Parathyroid adenoma (tissue), 2 donors: ENCODE data around the gene FOXR1.

Source experiments
- H2AFZ ChIP-seq: fragments of 300-600 bp; sonication (generic); one replicate; pipeline ENCODE4 v1.7.0; 2017; ENCODE audit warnings: antibody characterized with exemption, mild to moderate bottlenecking
- H3K27ac ChIP-seq: fragments of 300-600 bp; sonication (generic); one replicate; pipeline ENCODE4 v1.7.0; 2017
- H3K27me3 ChIP-seq: fragments of 300-600 bp; sonication (generic); one replicate; pipeline ENCODE4 v1.7.0; 2017; ENCODE audit warnings: low read length; ENCODE audit not compliant: control insufficient read depth, insufficient read depth
- H3K36me3 ChIP-seq: fragments of 300-600 bp; sonication (generic); one replicate; pipeline ENCODE4 v1.7.0; 2017; ENCODE audit warnings: low read length; ENCODE audit not compliant: control insufficient read depth, insufficient read depth
- H3K4me1 ChIP-seq: fragments of 300-600 bp; sonication (generic); one replicate; pipeline ENCODE4 v1.7.0; 2017; ENCODE audit warnings: control low read depth
- H3K4me2 ChIP-seq: fragments of 300-600 bp; sonication (generic); one replicate; pipeline ENCODE4 v1.7.0; 2017; ENCODE audit warnings: low read length
- H3K4me3 ChIP-seq: fragments of 300-600 bp; sonication (generic); one replicate; pipeline ENCODE4 v1.7.0; 2017; ENCODE audit warnings: low read depth, low read length
- H3K79me2 ChIP-seq: fragments of 300-600 bp; sonication (generic); one replicate; pipeline ENCODE4 v1.7.0; 2017; ENCODE audit warnings: control low read depth
- H3K9ac ChIP-seq: fragments of 300-600 bp; sonication (generic); one replicate; pipeline ENCODE4 v1.7.0; 2017; ENCODE audit warnings: mild to moderate bottlenecking
- H3K9me3 ChIP-seq: fragments of 300-600 bp; sonication (generic); one replicate; pipeline ENCODE4 v1.7.0; 2017; ENCODE audit warnings: low read length; ENCODE audit not compliant: control insufficient read depth
- CTCF ChIP-seq: fragments of 300-600 bp; sonication (generic); IDR thresholded peaks from one replicate; pipeline ENCODE4 v1.7.0; 2017; ENCODE audit warnings: antibody characterized with exemption, mild to moderate bottlenecking
- donor health status: primary hyperparathyroidism.

The FOXR1 gene

GRCh38 chr11:118924591-118925585 is 46.7 kb upstream of the FOXR1 start:
- Histone ChIP-seq H3K27ac (peak overlapping the region; percentile 44), H3K36me3 (no peaks in the 10 kb centered on the region), H3K4me3 (peak overlapping the region; percentile 73), H3K27me3 (no peaks in the 10 kb centered on the region), H3K4me2 (peak overlapping the region; percentile 91), H3K79me2 (peaks cover 4% of the 10 kb centered on the region), H3K4me1 (peaks cover 28% of the 10 kb centered on the region), H3K9me3 (no peaks in the 10 kb centered on the region), H3K9ac (peak overlapping the region; percentile 67), H2AFZ (peak overlapping the region; percentile 69)
- no peak for TF ChIP-seq CTCF

- Histone ChIP-seq H3K4me3 (peak overlapping the region; percentile 81), H3K4me2 (peak overlapping the region; percentile 94), H3K9me3 (no peaks in the 10 kb centered on the region), H3K27ac (peak overlapping the region; percentile 93), H2AFZ (peak overlapping the region; percentile 88), H3K36me3 (no peaks in the 10 kb centered on the region), H3K9ac (no peak overlapping the region), H3K27me3 (no peaks in the 10 kb centered on the region), H3K79me2 (peaks cover 4% of the 10 kb centered on the region), H3K4me1 (peaks cover 8% of the 10 kb centered on the region)
- no peak for TF ChIP-seq CTCF
Observed at GRCh38 chr11:118927554-118928100, 43.9 kb upstream of the FOXR1 start.

- Histone ChIP-seq H3K9me3 (no peaks in the 10 kb centered on the region), H3K9ac (no peak overlapping the region), H2AFZ (peak overlapping the region; percentile 88), H3K4me2 (peak overlapping the region; percentile 94), H3K79me2 (peaks cover 4% of the 10 kb centered on the region), H3K4me3 (peak overlapping the region; percentile 81), H3K4me1 (peaks cover 8% of the 10 kb centered on the region), H3K27me3 (no peaks in the 10 kb centered on the region), H3K36me3 (no peaks in the 10 kb centered on the region), H3K27ac (peak overlapping the region; percentile 93)
- peak; percentile 79 for TF ChIP-seq CTCF
Observed at GRCh38 chr11:118928101-118928869, 43.3 kb upstream of the FOXR1 start.

- TF ChIP-seq CTCF: no peak
- no peaks in the 10 kb centered on the region for H3K36me3 ChIP-seq
- H3K4me2 ChIP-seq: peak overlapping the region; percentile 94
- no peak overlapping the region for H3K9ac ChIP-seq
- H3K9me3 ChIP-seq: no peaks in the 10 kb centered on the region
- peaks cover under 1% of the 10 kb centered on the region for H3K79me2 ChIP-seq
- H2AFZ ChIP-seq: peak overlapping the region; percentile 88
- H3K4me1 ChIP-seq: peaks cover 6% of the 10 kb centered on the region
- no peaks in the 10 kb centered on the region for H3K27me3 ChIP-seq
- H3K4me3 ChIP-seq: peak overlapping the region; percentile 81
- peak overlapping the region; percentile 93 for H3K27ac ChIP-seq
Observed at GRCh38 chr11:118928870-118929500, 42.6 kb upstream of the FOXR1 start.
